WTC11 (cell line): Measurements from ENCODE around the gene BTD. TPM values are rescaled to one million over a fixed set of nuclear protein-coding genes. Genes with fewer than 3 reads are reported as not detected.

Experiments used
- ATAC-seq: fragments of 200-7000 bp; cut with Tn5 transposase; 2 replicates; pipeline ENCODE4 v1.10.0; 2021; ENCODE audit warnings: mild to moderate bottlenecking, moderate library complexity
- CTCF ChIA-PET: fragments of 300-600 bp; sonication (Branson Sonifier 250); formaldehyde crosslinking; loops from one replicate; lab custom pipeline; 2021; ENCODE audit warnings: antibody characterized with exemption; lab: Charles Lee
- POLR2A ChIA-PET: fragments of 350-600 bp; sonication (Branson Sonifier 250); formaldehyde crosslinking; loops from one replicate; lab custom pipeline; 2021; ENCODE audit warnings: antibody characterized with exemption; lab: Charles Lee
- DNase-seq: peaks from one replicate; pipeline ENCODE4 v3.0.0; 2021; ENCODE audit warnings: low spot score
- H3K27ac Mint-ChIP-seq: 2 replicates; pipeline ENCODE4 v1.8.0; 2021; ENCODE audit warnings: mixed read lengths
- H3K27me3 Mint-ChIP-seq: 2 replicates; pipeline ENCODE4 v1.8.0; 2021; ENCODE audit warnings: low read depth, mild to moderate bottlenecking, moderate library complexity, mixed read lengths
- H3K36me3 Mint-ChIP-seq: 2 replicates; pipeline ENCODE4 v1.8.0; 2021; ENCODE audit warnings: mixed read lengths
- H3K4me1 Mint-ChIP-seq: 2 replicates; pipeline ENCODE4 v1.8.0; 2022; ENCODE audit warnings: mixed read lengths
- H3K4me3 Mint-ChIP-seq: 2 replicates; pipeline ENCODE4 v1.8.0; 2021; ENCODE audit warnings: mild to moderate bottlenecking, moderate library complexity, mixed read lengths
- H3K9me3 Mint-ChIP-seq: 2 replicates; pipeline ENCODE4 v1.8.0; 2021; ENCODE audit warnings: mixed read lengths
- ATF3 ChIP-seq: sonication (generic); formaldehyde crosslinking; conservative IDR thresholded peaks from 2 replicates; pipeline ENCODE4 v1.8.1; 2022; ENCODE audit warnings: mild to moderate bottlenecking, missing genetic modification reagents
- ATF6 ChIP-seq: sonication (generic); formaldehyde crosslinking; IDR thresholded peaks from 2 replicates; pipeline ENCODE4 v1.8.1; 2023; ENCODE audit warnings: mild to moderate bottlenecking, missing genetic modification reagents
- CBFB ChIP-seq: sonication (generic); formaldehyde crosslinking; IDR thresholded peaks from 2 replicates; pipeline ENCODE4 v1.8.1; 2022; ENCODE audit warnings: mild to moderate bottlenecking, low read depth, missing genetic modification reagents
- CDX4 ChIP-seq: fragments of 250-450 bp; sonication (Bioruptor Pico); IDR thresholded peaks from 2 replicates; pipeline ENCODE4 v1.9.0; 2021; ENCODE audit warnings: moderate library complexity, mild to moderate bottlenecking, inconsistent platforms, borderline replicate concordance
- CREB1 ChIP-seq: sonication (generic); formaldehyde crosslinking; IDR thresholded peaks from 2 replicates; pipeline ENCODE4 v1.8.0; 2023; ENCODE audit warnings: mild to moderate bottlenecking, missing genetic modification reagents
- CTCF ChIP-seq: fragments of 200-600 bp; IDR thresholded peaks from 2 replicates; pipeline ENCODE4 v1.8.0; 2022; ENCODE audit warnings: antibody characterized with exemption
- ERG ChIP-seq: fragments of 250-450 bp; sonication (Bioruptor Pico); IDR thresholded peaks from 2 replicates; pipeline ENCODE4 v1.8.0; 2021; ENCODE audit warnings: mild to moderate bottlenecking
- FOXJ3 ChIP-seq: sonication (generic); formaldehyde crosslinking; IDR thresholded peaks from 2 replicates; pipeline ENCODE4 v1.9.0; 2021; ENCODE audit warnings: missing genetic modification reagents, mild to moderate bottlenecking, borderline replicate concordance
- IRF1 ChIP-seq: sonication (generic); formaldehyde crosslinking; IDR thresholded peaks from 2 replicates; pipeline ENCODE4 v1.8.0; 2023; ENCODE audit warnings: missing genetic modification reagents
- JAZF1 ChIP-seq: fragments of 250-450 bp; sonication (Bioruptor Pico); IDR thresholded peaks from 2 replicates; pipeline ENCODE4 v1.9.0; 2021; ENCODE audit warnings: moderate library complexity, mild to moderate bottlenecking, inconsistent platforms
- MXD4 ChIP-seq: fragments of 250-450 bp; sonication (Bioruptor Pico); IDR thresholded peaks from 2 replicates; pipeline ENCODE4 v1.8.0; 2021; ENCODE audit warnings: mild to moderate bottlenecking, moderate library complexity, borderline replicate concordance
- NFATC4 ChIP-seq: fragments of 250-450 bp; sonication (Bioruptor Pico); IDR thresholded peaks from 2 replicates; pipeline ENCODE4 v1.9.0; 2021; ENCODE audit warnings: mild to moderate bottlenecking
- NR1H2 ChIP-seq: sonication (generic); formaldehyde crosslinking; IDR thresholded peaks from 2 replicates; pipeline ENCODE4 v1.9.0; 2021; ENCODE audit warnings: mild to moderate bottlenecking, moderate library complexity, missing genetic modification reagents
- PREB ChIP-seq: sonication (generic); formaldehyde crosslinking; IDR thresholded peaks from 2 replicates; pipeline ENCODE4 v1.8.1; 2022; ENCODE audit warnings: mild to moderate bottlenecking, missing genetic modification reagents, moderate library complexity, borderline replicate concordance
- RORB ChIP-seq: fragments of 250-450 bp; sonication (Bioruptor Pico); IDR thresholded peaks from 2 replicates; pipeline ENCODE4 v1.9.0; 2021; ENCODE audit warnings: mild to moderate bottlenecking
- SMAD3 ChIP-seq: sonication (generic); formaldehyde crosslinking; IDR thresholded peaks from 2 replicates; pipeline ENCODE4 v1.8.0; 2022; ENCODE audit warnings: missing genetic modification reagents, mild to moderate bottlenecking, borderline replicate concordance
- ZBTB21 ChIP-seq: sonication (generic); formaldehyde crosslinking; IDR thresholded peaks from 2 replicates; pipeline ENCODE4 v1.8.1; 2023; ENCODE audit warnings: mild to moderate bottlenecking, missing genetic modification reagents, borderline replicate concordance
- ZNF121 ChIP-seq: sonication (generic); formaldehyde crosslinking; IDR thresholded peaks from 2 replicates; pipeline ENCODE4 v1.8.0; 2023; ENCODE audit warnings: missing genetic modification reagents
- ZNF138 ChIP-seq: sonication (generic); formaldehyde crosslinking; conservative IDR thresholded peaks from 2 replicates; pipeline ENCODE4 v1.8.1; 2022; ENCODE audit warnings: mild to moderate bottlenecking, moderate library complexity, missing genetic modification reagents
- ZNF232 ChIP-seq: sonication (generic); formaldehyde crosslinking; IDR thresholded peaks from 2 replicates; pipeline ENCODE4 v1.8.0; 2022; ENCODE audit warnings: mild to moderate bottlenecking, missing genetic modification reagents
- ZNF317 ChIP-seq: sonication (generic); formaldehyde crosslinking; IDR thresholded peaks from 2 replicates; pipeline ENCODE4 v1.8.1; 2023; ENCODE audit warnings: low read depth, mild to moderate bottlenecking, moderate library complexity, missing genetic modification reagents, borderline replicate concordance
- ZNF396 ChIP-seq: fragments of 250-450 bp; sonication (Bioruptor Pico); IDR thresholded peaks from 2 replicates; pipeline ENCODE4 v1.8.0; 2021; ENCODE audit warnings: mild to moderate bottlenecking, moderate library complexity, borderline replicate concordance
- ZNF416 ChIP-seq: fragments of 250-450 bp; sonication (Bioruptor Pico); IDR thresholded peaks from 2 replicates; pipeline ENCODE4 v1.9.0; 2021; ENCODE audit warnings: mild to moderate bottlenecking, inconsistent platforms
- ZNF671 ChIP-seq: fragments of 250-450 bp; sonication (Bioruptor Pico); IDR thresholded peaks from 2 replicates; pipeline ENCODE4 v1.8.0; 2021; ENCODE audit warnings: mild to moderate bottlenecking
- total RNA-seq: library from RNA; stranded (reverse); gene quantifications from 3 replicates; pipeline ENCODE4 v1.2.3, GENCODE V29; 2021

The BTD gene
- total RNA-seq, 1 experiment from 2014 or later: 18.5 TPM

GRCh38 chr3:15664144-15664543, 62.6 kb downstream of the BTD start:
- H3K4me1 Mint-ChIP-seq: peaks cover 14% of the 10 kb centered on the region
- ChIA-PET CTCF (interaction anchor here (0.9 to 1.4 kb wide), 2 partner anchors 18 to 514 kb away, joined by 3 read pairs; no protein-coding TSS in a partner anchor), POLR2A (no interaction called here)
- H3K9me3 Mint-ChIP-seq: peaks cover 8% of the 10 kb centered on the region
- ATAC-seq (no peak), DNase-seq (no peak)
- no peak overlapping the region for H3K27ac Mint-ChIP-seq
- no peaks in the 10 kb centered on the region; the same call in 1 of the 2 replicates for H3K27me3 Mint-ChIP-seq
- H3K4me3 Mint-ChIP-seq: no peak overlapping the region
- TF ChIP-seq ATF6 (no peak), NFATC4 (CRISPR knock-in tag) (no peak), CREB1 (CRISPR knock-in tag) (no peak), ZNF317 (CRISPR knock-in tag) (no peak), RORB (CRISPR knock-in tag) (no peak), ZBTB21 (CRISPR knock-in tag) (no peak), IRF1 (CRISPR knock-in tag) (no peak), CDX4 (no peak), ZNF138 (CRISPR knock-in tag) (no peak), ZNF671 (CRISPR knock-in tag) (no peak)
- peaks cover 12% of the 10 kb centered on the region for H3K36me3 Mint-ChIP-seq

GRCh38 chr3:15665510-15666150, 64.1 kb downstream of the BTD start:
- ATAC-seq: no peak
- ChIA-PET POLR2A (no interaction called here), CTCF (no interaction called here)
- H3K36me3 Mint-ChIP-seq: peaks cover 18% of the 10 kb centered on the region
- no peaks in the 10 kb centered on the region; the same call in 1 of the 2 replicates for H3K27me3 Mint-ChIP-seq
- H3K9me3 Mint-ChIP-seq: peaks cover 8% of the 10 kb centered on the region
- H3K4me3 Mint-ChIP-seq: no peak overlapping the region
- DNase-seq: no peak
- H3K4me1 Mint-ChIP-seq: peaks cover 21% of the 10 kb centered on the region
- no peak overlapping the region for H3K27ac Mint-ChIP-seq
- TF ChIP-seq ERG (CRISPR knock-in tag) (no peak), PREB (no peak), ZNF416 (CRISPR knock-in tag) (no peak), ATF3 (CRISPR knock-in tag) (no peak), SMAD3 (CRISPR knock-in tag) (no peak), NR1H2 (no peak), ZNF121 (CRISPR knock-in tag) (no peak), ZNF232 (CRISPR knock-in tag) (no peak), MXD4 (no peak), CTCF (no peak), ZNF396 (CRISPR knock-in tag) (no peak), CBFB (CRISPR knock-in tag) (no peak), JAZF1 (CRISPR knock-in tag) (no peak), FOXJ3 (no peak), IRF1 (CRISPR knock-in tag) (no peak)
